ENCODE measurements around the gene NTN1. TPM values are rescaled to one million over a fixed set of nuclear protein-coding genes. Genes with fewer than 3 reads are reported as not detected.

NTN1 gene
- total and polyA plus RNA-seq, 2 experiments from 2014 or later, result 0.11 to 0.21 TPM

GRCh38 chr17:9174779-9175574 is 153.7 kb downstream of the NTN1 start:
- no peak overlapping the region for H2AFZ ChIP-seq
- no peaks in the 10 kb centered on the region for H3K79me2 ChIP-seq (ENCODE audit: insufficient read depth)
- H3F3A ChIP-seq (ENCODE audit: insufficient read depth), result no peaks in the 10 kb centered on the region
- no peaks in the 10 kb centered on the region for H4K20me1 ChIP-seq (ENCODE audit: insufficient read depth)
- no peak overlapping the region for H3K4me3 ChIP-seq
- H3K9me2 ChIP-seq (ENCODE audit: insufficient read depth), result no peaks in the 10 kb centered on the region
- WGBS, 2 experiments (ENCODE audit: low coverage in 1 of 2, low lambda C conversion rate in 2 of 2, missing lambda C conversion rate in 2 of 2), result 77% methylated on average over 7 to 9 of the region's 9 CpGs
- H3K9me3 ChIP-seq (ENCODE audit: low read depth), result no peaks in the 10 kb centered on the region
- no peak overlapping the region for H3K9ac ChIP-seq
- H3K4me2 ChIP-seq (ENCODE audit: unreplicated experiment), result no peak overlapping the region
- H3K27ac ChIP-seq, result no peak overlapping the region
- DNase-seq, result no peak
- H3K4me1 ChIP-seq (ENCODE audit: insufficient read depth), result no peaks in the 10 kb centered on the region
- no peaks in the 10 kb centered on the region for H3K27me3 ChIP-seq (replicated peaks; ENCODE audit: insufficient read depth)
- H3K36me3 ChIP-seq (ENCODE audit: low read depth), result no peaks in the 10 kb centered on the region
- no peak for TF ChIP-seq EZH2 (IDR thresholded peaks at IDR 0.05; ENCODE audit: insufficient read depth, poor library complexity, severe bottlenecking)
- TF ChIP-seq EZH2phosphoT487 (IDR thresholded peaks at IDR 0.05; ENCODE audit: insufficient read depth, low read depth), result no peak
- in situ Hi-C loops (cut with MboI), result no loop called here

- Histone ChIP-seq H3K9ac (no peak overlapping the region), H3K27ac (no peak overlapping the region), H3K4me2 (ENCODE audit: unreplicated experiment) (no peak overlapping the region), H4K20me1 (ENCODE audit: insufficient read depth) (no peaks in the 10 kb centered on the region), H3K27me3 (replicated peaks; ENCODE audit: insufficient read depth) (no peaks in the 10 kb centered on the region), H3F3A (ENCODE audit: insufficient read depth) (no peaks in the 10 kb centered on the region), H3K36me3 (ENCODE audit: low read depth) (no peaks in the 10 kb centered on the region), H3K79me2 (ENCODE audit: insufficient read depth) (no peaks in the 10 kb centered on the region), H3K4me1 (ENCODE audit: insufficient read depth) (no peaks in the 10 kb centered on the region), H2AFZ (no peak overlapping the region), H3K9me2 (ENCODE audit: insufficient read depth) (no peaks in the 10 kb centered on the region), H3K9me3 (ENCODE audit: low read depth) (no peaks in the 10 kb centered on the region), H3K4me3 (no peak overlapping the region)
- no peak for TF ChIP-seq EZH2 (IDR thresholded peaks at IDR 0.05; ENCODE audit: insufficient read depth, poor library complexity, severe bottlenecking)
- TF ChIP-seq EZH2phosphoT487 (IDR thresholded peaks at IDR 0.05; ENCODE audit: insufficient read depth, low read depth), result no peak
- 63 to 71% methylated on average over 13 to 14 of the region's 14 CpGs for WGBS, 2 experiments (ENCODE audit: low coverage in 1 of 2, low lambda C conversion rate in 2 of 2, missing lambda C conversion rate in 2 of 2)
- DNase-seq, result no peak
- in situ Hi-C loops (cut with MboI), result no loop called here
Observed at GRCh38 chr17:9175700-9176467, 154.6 kb downstream of the NTN1 start.

- H3K27ac ChIP-seq, result no peak overlapping the region
- in situ Hi-C loops (cut with MboI), result no loop called here
- TF ChIP-seq EZH2phosphoT487 (IDR thresholded peaks at IDR 0.05; ENCODE audit: insufficient read depth, low read depth) (no peak), EZH2 (IDR thresholded peaks at IDR 0.05; ENCODE audit: insufficient read depth, poor library complexity, severe bottlenecking) (no peak)
- WGBS, 2 experiments (ENCODE audit: low coverage in 1 of 2, low lambda C conversion rate in 2 of 2, missing lambda C conversion rate in 2 of 2), result 40 to 47% methylated on average over 15 of the region's 15 CpGs
- H3K4me2 ChIP-seq (ENCODE audit: unreplicated experiment), result no peak overlapping the region
- H3F3A ChIP-seq (ENCODE audit: insufficient read depth), result no peaks in the 10 kb centered on the region
- no peaks in the 10 kb centered on the region for H3K9me3 ChIP-seq (ENCODE audit: low read depth)
- no peak overlapping the region for H2AFZ ChIP-seq
- no peaks in the 10 kb centered on the region for H3K79me2 ChIP-seq (ENCODE audit: insufficient read depth)
- no peak for DNase-seq
- no peaks in the 10 kb centered on the region; the same call in 1 of the 2 replicates for H3K27me3 ChIP-seq (replicated peaks; ENCODE audit: insufficient read depth)
- no peaks in the 10 kb centered on the region for H3K4me1 ChIP-seq (ENCODE audit: insufficient read depth)
- no peaks in the 10 kb centered on the region for H4K20me1 ChIP-seq (ENCODE audit: insufficient read depth)
- H3K4me3 ChIP-seq, result no peak overlapping the region
- no peaks in the 10 kb centered on the region for H3K9me2 ChIP-seq (ENCODE audit: insufficient read depth)
- no peak overlapping the region for H3K9ac ChIP-seq
- H3K36me3 ChIP-seq (ENCODE audit: low read depth), result no peaks in the 10 kb centered on the region
Observed at GRCh38 chr17:9177212-9177611, 155.9 kb downstream of the NTN1 start.

- H3K4me2 ChIP-seq (ENCODE audit: unreplicated experiment), result no peak overlapping the region
- in situ Hi-C loops (cut with MboI), result no loop called here
Observed at GRCh38 chr17:9178319-9178718, 157.0 kb downstream of the NTN1 start.

More at GRCh38 chr17:9178319-9178718, 157.0 kb downstream of the NTN1 start:
- H3F3A ChIP-seq (ENCODE audit: insufficient read depth), result no peaks in the 10 kb centered on the region
- no peaks in the 10 kb centered on the region for H3K9me3 ChIP-seq (ENCODE audit: low read depth)
- no peaks in the 10 kb centered on the region for H4K20me1 ChIP-seq (ENCODE audit: insufficient read depth)
- H3K27me3 ChIP-seq (replicated peaks; ENCODE audit: insufficient read depth), result no peaks in the 10 kb centered on the region; the same call in 1 of the 2 replicates
- no peak for TF ChIP-seq EZH2phosphoT487 (IDR thresholded peaks at IDR 0.05; ENCODE audit: insufficient read depth, low read depth)
- TF ChIP-seq EZH2 (IDR thresholded peaks at IDR 0.05; ENCODE audit: insufficient read depth, poor library complexity, severe bottlenecking), result no peak
- no peak overlapping the region for H3K27ac ChIP-seq
- H3K79me2 ChIP-seq (ENCODE audit: insufficient read depth), result no peaks in the 10 kb centered on the region
- H3K9ac ChIP-seq, result no peak overlapping the region
- no peaks in the 10 kb centered on the region for H3K4me1 ChIP-seq (ENCODE audit: insufficient read depth)
- H2AFZ ChIP-seq, result no peak overlapping the region
- WGBS, 2 experiments (ENCODE audit: low coverage in 1 of 2, low lambda C conversion rate in 2 of 2, missing lambda C conversion rate in 2 of 2), result 60% methylated on average over 9 of the region's 9 CpGs
- no peaks in the 10 kb centered on the region for H3K9me2 ChIP-seq (ENCODE audit: insufficient read depth)
- H3K36me3 ChIP-seq (ENCODE audit: low read depth), result no peaks in the 10 kb centered on the region
- H3K4me3 ChIP-seq, result no peak overlapping the region
- DNase-seq, result no peak
